ENCODE results near the gene WTAP. TPM values are rescaled to one million over a fixed set of nuclear protein-coding genes. Genes with fewer than 3 reads are reported as not detected.

Gene WTAP
- total and polyA plus RNA-seq, 2 of the 4 experiments (the other 2 are of a cell fraction), result 30.2 to 92.3 TPM

- no CpG with 5 or more reads among the region's 1 CpG for WGBS, 2 experiments (ENCODE audit: extremely low coverage in 2 of 2, insufficient read length in 1 of 2)
- H2BK120ac ChIP-seq (ENCODE audit: low read depth, low read length), result no peak overlapping the region
- H2BK20ac ChIP-seq (ENCODE audit: low read depth, low read length), result no peak overlapping the region
- no peak overlapping the region for H4K91ac ChIP-seq (ENCODE audit: insufficient read depth, low read depth, low read length)
- H4K20me1 ChIP-seq (ENCODE audit: insufficient read depth, low read length), result no peaks in the 10 kb centered on the region
- no peak overlapping the region for H3K4ac ChIP-seq (ENCODE audit: low read depth, low read length)
- H3K18ac ChIP-seq (ENCODE audit: low read depth, low read length), result no peak overlapping the region
- no peak overlapping the region for H2BK5ac ChIP-seq (ENCODE audit: low read depth, low read length, poor library complexity, severe bottlenecking)
- H3K23ac ChIP-seq (ENCODE audit: low read depth, low read length), result no peak overlapping the region
- TF ChIP-seq RAD21 (IDR thresholded peaks at IDR 0.05; ENCODE audit: low read length) (no peak), ELK1 (IDR thresholded peaks at IDR 0.05; ENCODE audit: borderline replicate concordance, low read depth, low read length) (no peak), MAZ (IDR thresholded peaks at IDR 0.05; ENCODE audit: borderline replicate concordance, low read depth, low read length) (no peak), BHLHE40 (IDR thresholded peaks at IDR 0.05; ENCODE audit: low read depth, low read length) (no peak), CEBPB (IDR thresholded peaks at IDR 0.05; ENCODE audit: low read depth, low read length) (no peak), POLR2A (IDR thresholded peaks at IDR 0.05; ENCODE audit: low read depth, low read length) (no peak), RFX5 (IDR thresholded peaks at IDR 0.05; ENCODE audit: low read depth, low read length) (no peak), NFE2L2 (IDR thresholded peaks at IDR 0.05; ENCODE audit: low read depth, low read length) (no peak), USF2 (IDR thresholded peaks at IDR 0.05; ENCODE audit: low read depth, low read length) (no peak), CHD1 (IDR thresholded peaks at IDR 0.05; ENCODE audit: low read depth, low read length) (no peak), FOS (IDR thresholded peaks at IDR 0.05; ENCODE audit: low read depth, low read length) (no peak), MAFK (IDR thresholded peaks at IDR 0.05; ENCODE audit: low read depth, low read length) (no peak), SMC3 (IDR thresholded peaks at IDR 0.05; ENCODE audit: low read depth, low read length) (no peak), MXI1 (IDR thresholded peaks at IDR 0.05; ENCODE audit: borderline replicate concordance, low read depth, low read length) (no peak)
- TF ChIP-seq, protein P1, sequence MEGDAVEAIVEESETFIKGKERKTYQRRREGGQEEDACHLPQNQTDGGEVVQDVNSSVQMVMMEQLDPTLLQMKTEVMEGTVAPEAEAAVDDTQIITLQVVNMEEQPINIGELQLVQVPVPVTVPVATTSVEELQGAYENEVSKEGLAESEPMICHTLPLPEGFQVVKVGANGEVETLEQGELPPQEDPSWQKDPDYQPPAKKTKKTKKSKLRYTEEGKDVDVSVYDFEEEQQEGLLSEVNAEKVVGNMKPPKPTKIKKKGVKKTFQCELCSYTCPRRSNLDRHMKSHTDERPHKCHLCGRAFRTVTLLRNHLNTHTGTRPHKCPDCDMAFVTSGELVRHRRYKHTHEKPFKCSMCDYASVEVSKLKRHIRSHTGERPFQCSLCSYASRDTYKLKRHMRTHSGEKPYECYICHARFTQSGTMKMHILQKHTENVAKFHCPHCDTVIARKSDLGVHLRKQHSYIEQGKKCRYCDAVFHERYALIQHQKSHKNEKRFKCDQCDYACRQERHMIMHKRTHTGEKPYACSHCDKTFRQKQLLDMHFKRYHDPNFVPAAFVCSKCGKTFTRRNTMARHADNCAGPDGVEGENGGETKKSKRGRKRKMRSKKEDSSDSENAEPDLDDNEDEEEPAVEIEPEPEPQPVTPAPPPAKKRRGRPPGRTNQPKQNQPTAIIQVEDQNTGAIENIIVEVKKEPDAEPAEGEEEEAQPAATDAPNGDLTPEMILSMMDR (conservative IDR thresholded peaks at IDR 0.05; ENCODE audit: low read depth, low read length), result no peak
- no peaks in the 10 kb centered on the region for H3K9me3 ChIP-seq (ENCODE audit: control insufficient read depth, insufficient read depth, low read length)
- H3K4me3 ChIP-seq (ENCODE audit: insufficient read depth, low read depth, low read length), result no peak overlapping the region
- intact Hi-C loops (cut with micrococcal nuclease) (no loop called here), dilution Hi-C loops (cut with HindIII; ENCODE audit: low sequenced_read_pairs, unreplicated experiment) (no loop called here), in situ Hi-C loops (cut with MboI; ENCODE audit: low sequenced_read_pairs) (no loop called here)
- no peak overlapping the region for H2AK5ac ChIP-seq (ENCODE audit: low read depth, low read length)
- no peak overlapping the region for H2BK15ac ChIP-seq (ENCODE audit: low read depth, low read length)
- CTCF ChIA-PET, result interaction anchor here (0.6 kb wide), 1 partner anchor 18 kb away, joined by 3 read pairs; the partner anchor contains the start of gene MRPL18
- H3K4me1 ChIP-seq (ENCODE audit: control insufficient read depth, insufficient read depth, low read length), result no peaks in the 10 kb centered on the region
- H3K27me3 ChIP-seq (ENCODE audit: control insufficient read depth, insufficient read depth, low read length), result no peaks in the 10 kb centered on the region
- peaks cover 28% of the 10 kb centered on the region for H3K36me3 ChIP-seq (ENCODE audit: control insufficient read depth, insufficient read depth, low read length)
- DNase-seq (no peak), ATAC-seq (ENCODE audit: low read depth) (no peak)
- no peak overlapping the region for H3K4me2 ChIP-seq (ENCODE audit: low read depth, low read length)
- no peak overlapping the region for H3K9ac ChIP-seq (ENCODE audit: low read depth, low read length)
- H2AK9ac ChIP-seq (replicated peaks; ENCODE audit: low read depth, low read length, poor library complexity), result no peak overlapping the region
- no peak overlapping the region for H3K14ac ChIP-seq (replicated peaks; ENCODE audit: low read depth, low read length)
- no peak overlapping the region for H3K56ac ChIP-seq (ENCODE audit: extremely low read depth, insufficient read depth, low read length)
- no TSS peak for BruUV-seq (replicated peaks)
- no peaks in the 10 kb centered on the region; a peak in 1 of 4 replicates for H3K79me1 ChIP-seq (ENCODE audit: low read depth in 1 of 2, low read length in 2 of 2)
- H3K9me1 ChIP-seq (ENCODE audit: insufficient read depth, low read length), result no peaks in the 10 kb centered on the region
- POLR2A ChIA-PET (ENCODE audit: unreplicated experiment), result no interaction called here
- no peak overlapping the region for H3K27ac ChIP-seq (ENCODE audit: insufficient read depth, low read length)
- H4K8ac ChIP-seq (ENCODE audit: low read depth in 2 of 2, low read length in 2 of 2), result no peak overlapping the region
- no peak overlapping the region for H2AFZ ChIP-seq (replicated peaks; ENCODE audit: low read length, poor library complexity)
- H4K5ac ChIP-seq (ENCODE audit: low read depth, low read length), result no peak overlapping the region
Observed at GRCh38 chr6:159772196-159772595, 44.9 kb downstream of the WTAP start.
